Measurements from ENCODE around the gene SH2B3.
A peak's percentile ranks its signal among the peaks of the same experiment; 100 is the strongest.
"Not testable (repeated sequence)": the region's sequence is repeated elsewhere in the genome, so short reads cannot be mapped to it uniquely, and the experiment has no call there.

The SH2B3 gene

GRCh38 chr12:111387747-111388323, 17.9 kb upstream of the SH2B3 start:
- DNase-seq (ENCODE audit: low spot score), result no peak

GRCh38 chr12:111389635-111390034, 16.1 kb upstream of the SH2B3 start:
- DNase-seq (ENCODE audit: low spot score), result no peak

- no peak for DNase-seq (ENCODE audit: low spot score)
Observed at GRCh38 chr12:111390910-111391309, 14.8 kb upstream of the SH2B3 start.

GRCh38 chr12:111393700-111394300, 11.9 kb upstream of the SH2B3 start:
- peak; percentile 27 for DNase-seq (ENCODE audit: low spot score)

- DNase-seq (ENCODE audit: low spot score), result no peak
Observed at GRCh38 chr12:111394480-111394879, 11.2 kb upstream of the SH2B3 start.

GRCh38 chr12:111395336-111396187, 10.2 kb upstream of the SH2B3 start:
- DNase-seq (ENCODE audit: low spot score), result no peak

- not testable (repeated sequence) for DNase-seq (ENCODE audit: low spot score)
Observed at GRCh38 chr12:111396271-111396670, 9.5 kb upstream of the SH2B3 start.

- peak; percentile 82 for DNase-seq (ENCODE audit: low spot score)
Observed at GRCh38 chr12:111396726-111397445, 8.8 kb upstream of the SH2B3 start.

GRCh38 chr12:111398530-111398929, 7.2 kb upstream of the SH2B3 start:
- peak; percentile 56 for DNase-seq (ENCODE audit: low spot score)

- not testable (repeated sequence) for DNase-seq (ENCODE audit: low spot score)
Observed at GRCh38 chr12:111399741-111400404, 5.8 kb upstream of the SH2B3 start.

GRCh38 chr12:111401167-111401605, 4.5 kb upstream of the SH2B3 start:
- DNase-seq (ENCODE audit: low spot score), result no peak

- DNase-seq (ENCODE audit: low spot score), result not testable (repeated sequence)
Observed at GRCh38 chr12:111402490-111402824, 3.3 kb upstream of the SH2B3 start.

GRCh38 chr12:111404362-111405148, 1.2 kb upstream of the SH2B3 start:
- DNase-seq (ENCODE audit: low spot score), result peak; percentile 24

- peak; percentile 87 for DNase-seq (ENCODE audit: low spot score)
Observed at GRCh38 chr12:111405149-111405858, 419 bp upstream of the SH2B3 start.

GRCh38 chr12:111406474-111407376, 1.0 kb downstream of the SH2B3 start:
- DNase-seq (ENCODE audit: low spot score), result peak; percentile 81

- DNase-seq (ENCODE audit: low spot score), result no peak
Observed at GRCh38 chr12:111407377-111408115, 1.8 kb downstream of the SH2B3 start.

GRCh38 chr12:111408116-111408440, 2.4 kb downstream of the SH2B3 start:
- no peak for DNase-seq (ENCODE audit: low spot score)

GRCh38 chr12:111408686-111409402, 3.1 kb downstream of the SH2B3 start:
- DNase-seq (ENCODE audit: low spot score), result peak; percentile 21
